ENCODE results near the gene PLS1.

- TF ChIP-seq, protein P1, sequence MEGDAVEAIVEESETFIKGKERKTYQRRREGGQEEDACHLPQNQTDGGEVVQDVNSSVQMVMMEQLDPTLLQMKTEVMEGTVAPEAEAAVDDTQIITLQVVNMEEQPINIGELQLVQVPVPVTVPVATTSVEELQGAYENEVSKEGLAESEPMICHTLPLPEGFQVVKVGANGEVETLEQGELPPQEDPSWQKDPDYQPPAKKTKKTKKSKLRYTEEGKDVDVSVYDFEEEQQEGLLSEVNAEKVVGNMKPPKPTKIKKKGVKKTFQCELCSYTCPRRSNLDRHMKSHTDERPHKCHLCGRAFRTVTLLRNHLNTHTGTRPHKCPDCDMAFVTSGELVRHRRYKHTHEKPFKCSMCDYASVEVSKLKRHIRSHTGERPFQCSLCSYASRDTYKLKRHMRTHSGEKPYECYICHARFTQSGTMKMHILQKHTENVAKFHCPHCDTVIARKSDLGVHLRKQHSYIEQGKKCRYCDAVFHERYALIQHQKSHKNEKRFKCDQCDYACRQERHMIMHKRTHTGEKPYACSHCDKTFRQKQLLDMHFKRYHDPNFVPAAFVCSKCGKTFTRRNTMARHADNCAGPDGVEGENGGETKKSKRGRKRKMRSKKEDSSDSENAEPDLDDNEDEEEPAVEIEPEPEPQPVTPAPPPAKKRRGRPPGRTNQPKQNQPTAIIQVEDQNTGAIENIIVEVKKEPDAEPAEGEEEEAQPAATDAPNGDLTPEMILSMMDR (IDR thresholded peaks at IDR 0.05), result no peak
- TF ChIP-seq, protein P2, sequence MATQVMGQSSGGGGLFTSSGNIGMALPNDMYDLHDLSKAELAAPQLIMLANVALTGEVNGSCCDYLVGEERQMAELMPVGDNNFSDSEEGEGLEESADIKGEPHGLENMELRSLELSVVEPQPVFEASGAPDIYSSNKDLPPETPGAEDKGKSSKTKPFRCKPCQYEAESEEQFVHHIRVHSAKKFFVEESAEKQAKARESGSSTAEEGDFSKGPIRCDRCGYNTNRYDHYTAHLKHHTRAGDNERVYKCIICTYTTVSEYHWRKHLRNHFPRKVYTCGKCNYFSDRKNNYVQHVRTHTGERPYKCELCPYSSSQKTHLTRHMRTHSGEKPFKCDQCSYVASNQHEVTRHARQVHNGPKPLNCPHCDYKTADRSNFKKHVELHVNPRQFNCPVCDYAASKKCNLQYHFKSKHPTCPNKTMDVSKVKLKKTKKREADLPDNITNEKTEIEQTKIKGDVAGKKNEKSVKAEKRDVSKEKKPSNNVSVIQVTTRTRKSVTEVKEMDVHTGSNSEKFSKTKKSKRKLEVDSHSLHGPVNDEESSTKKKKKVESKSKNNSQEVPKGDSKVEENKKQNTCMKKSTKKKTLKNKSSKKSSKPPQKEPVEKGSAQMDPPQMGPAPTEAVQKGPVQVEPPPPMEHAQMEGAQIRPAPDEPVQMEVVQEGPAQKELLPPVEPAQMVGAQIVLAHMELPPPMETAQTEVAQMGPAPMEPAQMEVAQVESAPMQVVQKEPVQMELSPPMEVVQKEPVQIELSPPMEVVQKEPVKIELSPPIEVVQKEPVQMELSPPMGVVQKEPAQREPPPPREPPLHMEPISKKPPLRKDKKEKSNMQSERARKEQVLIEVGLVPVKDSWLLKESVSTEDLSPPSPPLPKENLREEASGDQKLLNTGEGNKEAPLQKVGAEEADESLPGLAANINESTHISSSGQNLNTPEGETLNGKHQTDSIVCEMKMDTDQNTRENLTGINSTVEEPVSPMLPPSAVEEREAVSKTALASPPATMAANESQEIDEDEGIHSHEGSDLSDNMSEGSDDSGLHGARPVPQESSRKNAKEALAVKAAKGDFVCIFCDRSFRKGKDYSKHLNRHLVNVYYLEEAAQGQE (IDR thresholded peaks at IDR 0.05; ENCODE audit: insufficient read depth in 1 of 2, low read depth in 2 of 2, low read length in 1 of 2), result no peak
- TF ChIP-seq POLR2AphosphoS5 (IDR thresholded peaks at IDR 0.05; ENCODE audit: low read depth, low read length) (no peak), TCF7L2 (IDR thresholded peaks at IDR 0.05; ENCODE audit: low read depth, low read length) (no peak)
These were observed 60.4 kb downstream of the PLS1 start for GRCh38 chr3:142656575-142656974.
